HG03457 (cell line): ENCODE data around the gene GALE.
"Not testable (repeated sequence)": the region's sequence is repeated elsewhere in the genome, so short reads cannot be mapped to it uniquely, and the experiment has no call there.

Experiments
- ATAC-seq: cut with Tn5 transposase; IDR thresholded peaks from one replicate; pipeline ENCODE4 v1.9.1; 2021; ENCODE audit warnings: moderate number of reproducible peaks; ENCODE audit not compliant: unreplicated experiment

The GALE gene

DNA sequence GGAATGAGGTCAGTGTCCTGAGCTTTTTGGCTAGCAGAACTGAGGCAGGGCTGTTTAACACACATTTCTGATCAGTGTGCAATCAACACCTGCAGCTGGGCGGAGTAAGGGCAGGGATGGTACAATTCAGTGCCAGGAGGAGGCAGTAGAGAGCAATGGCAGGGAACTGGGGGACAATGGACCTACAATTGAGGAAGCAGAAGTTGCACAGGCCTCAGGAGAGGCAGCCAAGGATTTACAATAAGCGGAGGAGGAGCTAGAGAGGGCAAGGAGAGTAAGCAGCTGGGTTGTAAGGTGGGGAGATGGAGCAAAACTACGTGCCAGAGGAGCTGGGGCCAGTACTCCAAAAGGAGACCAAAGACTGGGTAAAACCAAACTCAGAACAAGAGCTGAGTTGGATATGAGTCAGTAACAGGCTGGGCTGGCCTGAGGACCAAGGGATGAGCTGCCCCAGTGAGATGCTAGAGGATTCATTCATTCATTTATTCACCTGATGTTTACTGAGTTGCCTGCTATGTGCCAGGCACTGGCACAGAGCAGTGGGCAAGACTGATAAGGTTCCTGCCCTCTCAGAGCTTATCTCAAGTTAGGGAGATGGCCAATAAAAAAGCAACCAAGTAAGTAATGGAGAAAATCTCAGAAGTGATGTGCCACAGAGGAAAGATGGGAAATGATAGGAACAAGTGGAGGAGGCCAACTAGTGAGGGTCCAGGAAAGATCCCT is 10.4 kb upstream of the GALE start:
- no peak for ATAC-seq

DNA sequence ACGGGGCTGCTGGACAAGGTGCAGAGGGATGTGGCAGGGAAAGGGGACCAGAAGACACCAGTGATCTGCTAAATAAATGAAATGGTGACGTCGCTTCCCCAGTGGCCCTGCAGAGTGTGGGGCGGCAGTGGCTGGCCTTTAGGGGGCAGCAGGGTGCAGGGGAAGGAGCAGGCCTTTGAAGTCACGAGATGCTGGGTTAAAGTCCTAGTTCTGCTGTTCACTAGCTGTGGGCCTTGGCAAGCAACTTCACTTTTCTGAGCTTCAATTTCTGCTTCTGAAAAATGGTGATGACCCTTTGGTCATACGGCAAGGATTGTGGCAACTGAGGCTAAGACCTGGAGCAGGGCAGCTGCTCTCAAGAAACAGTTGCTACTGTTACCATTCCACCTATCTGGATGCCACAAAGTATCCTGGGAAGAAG is 9.2 kb upstream of the GALE start:
- ATAC-seq = no peak

DNA sequence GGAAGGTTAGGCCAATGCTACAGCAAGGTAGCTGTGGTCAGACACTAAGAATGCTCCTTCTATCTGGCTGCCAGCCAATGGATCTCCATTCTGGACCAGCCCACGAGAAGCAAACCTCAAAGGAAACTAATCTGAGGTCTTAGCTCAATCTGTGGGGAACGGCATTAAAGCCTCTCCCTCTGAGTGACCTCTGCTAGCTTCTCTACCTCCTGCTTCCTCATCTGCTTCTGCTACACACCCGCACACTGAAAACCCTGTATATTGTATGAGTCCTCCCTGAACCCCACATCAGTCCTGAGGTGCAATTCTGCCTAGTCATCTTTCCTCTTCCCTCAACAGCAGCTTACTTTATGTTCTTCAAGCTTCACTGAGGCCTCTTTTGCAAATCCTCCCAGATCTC is 6.9 kb upstream of the GALE start:
- ATAC-seq = no peak

DNA sequence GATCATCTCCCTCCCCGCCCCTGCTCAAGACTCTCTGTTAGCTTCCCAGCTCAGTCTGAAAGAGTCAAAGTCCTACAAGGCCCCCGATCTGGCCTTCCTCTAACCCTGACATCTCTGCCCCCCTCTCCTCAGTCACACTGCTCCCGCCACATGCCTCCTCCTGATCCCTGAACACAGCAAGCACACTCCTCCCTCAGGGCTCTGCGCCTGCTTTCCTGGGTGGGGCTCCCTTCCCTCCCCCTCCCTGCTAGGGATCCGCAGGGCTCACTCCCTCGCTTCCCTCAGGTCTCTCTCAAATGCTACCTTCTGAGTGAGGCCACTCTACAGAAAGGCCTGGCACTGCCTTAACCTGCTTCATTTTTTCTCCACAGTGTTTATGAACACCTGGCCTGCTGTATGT is 5.7 kb upstream of the GALE start:
- ATAC-seq = no peak

DNA sequence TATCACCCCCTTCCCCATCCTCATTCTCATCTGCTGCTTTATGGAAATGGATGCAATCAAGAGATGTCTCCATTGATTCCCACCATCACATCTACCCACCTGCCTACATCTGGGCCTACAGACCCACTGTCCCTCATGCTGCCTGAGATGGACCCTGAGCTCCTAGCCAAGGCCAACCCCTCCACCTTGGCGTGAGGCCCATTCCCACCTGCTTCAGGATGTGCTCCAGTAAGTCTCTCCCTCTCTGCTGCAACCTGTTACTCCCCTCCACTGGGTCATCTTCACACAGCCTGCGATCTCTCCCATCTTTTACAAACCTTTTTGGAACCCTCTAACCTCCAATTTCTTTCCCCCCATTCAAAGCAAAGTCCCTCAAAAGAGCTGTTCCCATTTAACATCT is 4.5 kb upstream of the GALE start:
- no peak for ATAC-seq

DNA sequence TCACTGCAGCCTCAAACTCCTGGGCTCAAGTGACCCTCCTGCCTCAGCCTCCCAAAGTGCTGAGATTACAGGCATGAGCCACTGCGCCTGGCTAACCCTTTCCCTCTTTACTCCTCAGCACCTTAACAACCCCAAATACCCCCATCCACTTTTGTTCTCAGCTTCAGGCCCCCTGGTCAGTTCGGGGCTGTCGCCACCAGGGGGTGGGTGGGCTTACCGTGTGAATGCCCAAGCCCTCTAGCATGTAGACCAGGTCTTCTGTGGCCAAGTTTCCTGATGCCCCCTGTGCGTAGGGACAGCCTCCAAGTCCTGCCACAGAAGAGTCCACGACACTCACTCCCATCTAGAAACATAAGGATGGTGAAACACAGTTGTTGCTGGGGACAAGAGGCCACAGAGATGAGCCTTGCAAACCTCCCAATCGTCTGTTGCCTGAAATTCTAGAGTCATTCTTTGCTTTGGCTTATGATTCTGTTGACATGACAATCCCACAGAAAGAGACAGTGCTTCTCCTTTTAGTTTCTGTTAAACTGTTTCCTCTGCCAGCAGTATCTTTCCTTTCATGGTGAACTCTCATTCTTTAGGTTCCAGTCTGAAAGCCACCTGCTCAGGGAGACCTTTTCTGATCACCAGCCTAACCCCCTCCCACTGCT is 3.8 kb upstream of the GALE start:
- ATAC-seq = no peak

DNA sequence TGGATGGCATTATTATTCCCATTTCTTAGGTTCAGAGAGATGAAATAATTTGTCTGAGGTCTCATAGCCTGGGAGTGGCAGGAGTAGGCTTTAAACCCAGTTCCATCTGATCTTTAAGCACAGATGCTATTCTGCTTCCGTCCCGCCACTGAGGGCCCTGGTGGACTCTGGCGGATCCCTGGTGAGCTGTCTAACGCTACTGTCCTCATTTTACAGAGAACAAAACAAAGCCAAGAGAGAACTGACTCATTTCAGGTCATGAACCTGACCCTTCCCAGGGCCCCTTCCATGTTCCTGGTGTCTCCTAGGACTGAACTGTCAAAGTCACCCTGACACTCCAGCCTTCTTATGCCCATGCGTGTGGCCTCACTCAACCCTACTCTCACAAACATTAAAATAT is 3.1 kb upstream of the GALE start:
- ATAC-seq = no peak

DNA sequence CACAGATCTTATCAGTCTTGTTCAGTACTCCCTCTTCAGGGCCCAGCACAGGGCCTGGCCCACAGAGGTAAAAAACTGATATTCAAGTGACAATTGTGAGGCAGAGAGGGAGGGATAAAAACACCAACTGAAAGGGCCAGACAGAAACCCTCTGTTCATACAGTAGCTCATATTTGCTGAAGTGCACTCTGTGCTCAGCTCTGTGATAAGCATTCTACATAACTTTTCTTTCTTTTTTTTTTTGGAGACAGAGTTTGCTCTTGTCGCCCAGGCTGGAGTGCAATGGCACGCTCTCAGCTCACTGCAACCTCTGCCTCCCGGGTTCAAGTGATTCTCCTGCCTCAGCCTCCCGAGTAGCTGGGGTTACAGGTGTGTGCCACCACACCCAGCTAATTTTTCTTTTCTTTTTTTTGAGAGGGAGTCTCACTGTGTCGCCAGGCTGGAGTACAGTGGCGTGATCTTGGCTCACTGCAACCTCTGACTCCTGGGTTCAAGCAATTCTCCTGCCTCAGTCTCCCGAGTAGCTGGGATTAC is 2.3 kb upstream of the GALE start:
- not testable (repeated sequence) for ATAC-seq

DNA sequence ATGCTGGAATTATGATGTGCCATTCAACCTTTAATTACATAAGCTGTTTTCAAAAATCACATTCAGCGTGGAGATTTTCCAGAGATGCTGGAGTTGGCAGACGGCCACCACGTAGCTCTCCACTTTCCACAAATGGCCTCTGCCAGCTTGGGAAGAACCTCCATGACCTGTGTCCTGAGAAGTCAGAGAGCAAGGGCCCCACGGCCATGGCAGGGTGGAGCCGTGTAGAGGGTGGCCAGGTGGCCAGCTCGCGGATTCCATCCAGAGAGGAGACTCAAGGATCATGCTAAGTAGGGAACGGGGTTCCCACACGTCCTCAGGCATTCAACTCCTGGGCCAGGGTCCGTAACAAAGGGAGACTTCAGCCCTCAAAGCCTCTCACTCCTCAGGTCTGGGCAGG is 1.3 kb upstream of the GALE start:
- ATAC-seq = no peak

DNA sequence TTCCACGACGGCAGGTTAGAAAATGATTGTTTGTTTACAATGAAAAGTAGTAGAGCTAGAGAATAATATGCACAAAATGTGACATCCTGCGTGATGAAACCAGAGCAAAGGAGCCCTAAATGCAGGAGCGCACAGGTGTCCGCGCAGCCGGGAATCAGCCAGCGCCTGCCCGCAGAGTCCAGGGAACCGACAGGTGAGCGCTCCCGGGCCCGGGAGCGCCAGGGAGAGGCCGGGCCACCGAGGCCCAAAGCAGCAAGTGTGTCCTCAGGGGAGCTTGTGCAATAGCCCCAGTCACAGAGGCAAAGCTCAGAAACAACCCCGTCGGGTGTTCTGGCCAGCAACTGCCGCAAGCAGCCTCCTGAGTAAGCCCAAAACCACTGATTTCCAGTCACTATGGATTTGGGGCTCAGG is 789 bp upstream of the GALE start:
- ATAC-seq = no peak

DNA sequence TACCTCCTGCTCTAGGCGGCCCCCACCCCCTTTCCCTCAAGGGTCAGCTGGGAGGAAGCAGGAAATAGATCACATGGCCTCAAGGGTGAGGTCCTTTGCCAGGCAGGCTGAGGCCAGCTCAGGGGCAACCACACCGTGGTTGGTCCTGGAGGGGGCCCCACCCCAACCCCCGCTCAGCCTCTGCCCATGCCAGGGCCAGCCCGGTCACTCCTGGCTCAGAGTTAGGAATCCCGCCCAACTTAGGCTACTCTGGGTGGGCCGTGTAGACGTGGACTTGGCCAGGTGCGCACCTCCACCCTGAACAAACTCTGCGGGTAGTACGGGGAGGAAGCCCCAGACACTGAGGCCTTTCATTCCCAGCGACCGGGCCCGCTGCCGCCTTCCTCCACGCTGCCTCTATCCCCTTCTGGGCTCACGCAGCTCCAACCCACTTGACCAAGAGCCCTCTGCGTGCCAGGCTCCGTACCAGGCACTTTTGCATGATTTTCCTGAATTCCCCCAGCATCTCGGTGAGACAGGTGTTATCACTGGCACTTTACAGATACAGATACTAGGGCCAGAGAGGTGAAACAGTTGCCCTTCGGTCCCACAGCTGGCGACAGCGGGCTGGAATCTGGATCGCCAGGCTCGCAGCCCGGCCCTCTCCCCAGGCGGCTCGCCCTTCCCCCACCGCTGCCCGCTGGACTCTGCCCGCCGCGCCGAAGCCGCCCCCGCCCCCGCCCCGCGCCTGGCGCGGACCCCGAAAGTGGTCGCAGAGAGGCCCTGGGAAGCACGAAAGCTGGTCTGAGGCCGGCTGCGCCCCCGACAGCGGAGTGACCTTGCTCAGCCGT is 769 bp downstream of the GALE start:
- no peak for ATAC-seq

DNA sequence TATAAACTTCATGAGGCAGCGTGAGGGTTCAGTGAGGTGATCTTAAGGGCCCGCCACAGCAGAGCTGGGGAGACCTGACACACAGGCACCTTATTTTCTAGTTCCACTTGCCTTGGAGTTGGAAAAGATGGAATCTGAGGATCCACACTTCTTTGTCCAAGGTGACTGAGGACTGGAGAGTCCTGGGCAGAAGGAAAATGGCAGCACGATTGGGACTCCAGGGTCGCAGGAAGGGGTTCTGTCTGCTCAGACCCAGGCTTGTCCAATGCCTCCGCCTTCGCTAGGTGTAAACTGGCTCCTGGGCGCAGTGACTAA is 1.3 kb downstream of the GALE start:
- no peak for ATAC-seq

DNA sequence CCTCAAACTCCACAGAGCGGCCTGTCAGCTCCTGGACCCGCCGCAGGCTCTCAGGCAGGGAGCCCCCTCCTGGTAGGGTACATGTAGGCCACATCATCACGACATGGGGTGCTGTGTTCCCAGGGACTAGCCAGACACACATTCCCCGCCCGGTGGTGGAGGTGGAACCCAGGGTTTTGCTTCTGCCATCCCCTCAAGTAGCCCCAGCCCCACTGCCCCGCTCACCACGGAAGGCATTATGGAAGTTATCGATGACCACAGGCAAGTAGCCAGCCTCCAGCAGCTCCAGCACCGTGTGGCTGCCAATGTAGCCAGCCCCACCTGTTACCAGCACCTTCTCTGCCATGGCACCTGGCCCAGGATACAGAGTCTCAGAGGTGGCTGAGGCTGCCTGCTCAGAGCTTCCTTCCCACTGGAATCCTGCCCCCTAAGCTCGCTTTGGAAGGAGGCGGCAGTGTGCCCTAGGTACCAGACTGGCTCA is 1.9 kb downstream of the GALE start:
- ATAC-seq = no peak

DNA sequence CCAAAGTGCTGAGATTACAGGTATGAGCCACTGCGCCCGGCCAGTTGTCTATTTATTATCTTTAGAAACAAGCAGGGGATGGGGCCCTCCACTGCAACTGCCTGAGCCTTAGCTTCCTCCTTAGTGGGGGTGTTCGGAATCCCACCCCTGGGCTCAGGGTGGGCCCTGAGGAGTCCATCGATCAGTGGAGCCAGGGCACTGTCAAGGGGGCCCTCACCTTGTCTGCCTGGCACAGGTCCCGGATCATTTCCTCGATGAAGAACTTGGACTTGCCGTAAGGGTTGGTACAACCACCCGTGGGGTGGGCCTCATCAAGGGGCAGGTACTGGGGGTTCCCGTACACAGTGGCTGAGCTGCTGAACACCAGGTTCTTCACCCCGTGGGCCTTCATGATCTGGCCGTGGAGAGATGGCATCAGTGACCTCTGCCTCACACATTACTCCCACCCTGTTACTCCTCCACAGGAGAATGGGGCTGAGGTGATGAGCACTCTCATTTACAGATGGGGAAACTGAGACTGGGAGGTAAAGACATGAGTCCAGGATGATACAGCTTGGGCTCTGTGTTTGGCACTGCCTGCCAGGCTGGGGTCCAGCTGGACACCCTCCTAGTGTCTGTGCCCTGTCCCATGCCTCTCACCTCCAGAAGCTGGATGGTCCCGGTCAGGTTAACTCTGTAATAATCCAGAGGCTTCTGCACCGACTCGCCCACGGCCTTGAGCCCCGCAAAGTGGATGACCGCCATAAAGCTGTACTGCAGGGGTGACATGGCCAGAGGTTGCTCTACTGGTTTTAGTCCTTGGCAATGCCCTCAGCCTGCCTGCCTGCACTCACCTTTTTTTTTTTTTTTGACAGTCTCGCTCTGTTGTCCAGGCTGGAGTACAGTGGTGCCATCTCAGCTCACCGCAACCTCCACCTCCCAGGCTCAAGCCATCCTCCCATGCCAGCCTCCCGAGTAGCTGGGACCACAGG is 2.8 kb downstream of the GALE start:
- ATAC-seq = no peak

DNA sequence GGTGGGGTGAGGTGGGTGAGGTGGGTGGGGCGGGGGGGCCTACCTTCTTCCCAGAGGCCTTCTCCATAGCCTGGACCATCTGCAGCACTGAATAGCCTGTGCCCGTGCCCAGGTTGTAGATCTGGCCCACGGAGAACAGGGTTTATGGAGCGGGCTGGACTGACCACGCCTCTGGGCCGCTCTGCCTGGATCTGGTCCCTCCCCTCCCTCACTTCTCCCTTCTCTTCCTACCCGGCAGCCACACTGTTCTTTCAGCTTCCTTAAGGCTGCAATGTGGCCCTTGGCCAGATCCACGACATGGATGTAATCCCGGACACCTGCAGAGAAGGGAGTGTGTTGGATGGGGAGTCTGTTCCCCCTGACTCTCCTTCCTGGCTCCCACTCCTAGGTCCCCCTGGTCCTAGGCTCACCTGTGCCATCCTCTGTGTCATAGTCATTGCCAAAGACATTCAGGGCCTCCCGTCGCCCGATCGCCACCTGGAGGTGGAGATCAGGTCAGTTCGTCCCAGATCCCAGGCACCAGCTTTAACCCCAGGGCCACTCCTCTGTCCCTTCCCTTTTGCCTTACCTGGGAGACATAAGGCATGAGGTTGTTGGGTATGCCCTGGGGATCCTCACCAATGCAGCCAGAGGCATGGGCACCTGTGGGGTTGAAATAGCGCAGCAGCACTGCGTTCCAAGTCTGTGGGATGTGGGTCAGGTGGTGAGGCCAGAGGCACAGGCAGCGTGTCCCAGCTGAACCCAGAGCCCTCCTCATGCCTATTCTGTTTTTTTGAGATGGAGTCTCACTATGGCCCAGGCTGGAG is 3.9 kb downstream of the GALE start:
- ATAC-seq = no peak

DNA sequence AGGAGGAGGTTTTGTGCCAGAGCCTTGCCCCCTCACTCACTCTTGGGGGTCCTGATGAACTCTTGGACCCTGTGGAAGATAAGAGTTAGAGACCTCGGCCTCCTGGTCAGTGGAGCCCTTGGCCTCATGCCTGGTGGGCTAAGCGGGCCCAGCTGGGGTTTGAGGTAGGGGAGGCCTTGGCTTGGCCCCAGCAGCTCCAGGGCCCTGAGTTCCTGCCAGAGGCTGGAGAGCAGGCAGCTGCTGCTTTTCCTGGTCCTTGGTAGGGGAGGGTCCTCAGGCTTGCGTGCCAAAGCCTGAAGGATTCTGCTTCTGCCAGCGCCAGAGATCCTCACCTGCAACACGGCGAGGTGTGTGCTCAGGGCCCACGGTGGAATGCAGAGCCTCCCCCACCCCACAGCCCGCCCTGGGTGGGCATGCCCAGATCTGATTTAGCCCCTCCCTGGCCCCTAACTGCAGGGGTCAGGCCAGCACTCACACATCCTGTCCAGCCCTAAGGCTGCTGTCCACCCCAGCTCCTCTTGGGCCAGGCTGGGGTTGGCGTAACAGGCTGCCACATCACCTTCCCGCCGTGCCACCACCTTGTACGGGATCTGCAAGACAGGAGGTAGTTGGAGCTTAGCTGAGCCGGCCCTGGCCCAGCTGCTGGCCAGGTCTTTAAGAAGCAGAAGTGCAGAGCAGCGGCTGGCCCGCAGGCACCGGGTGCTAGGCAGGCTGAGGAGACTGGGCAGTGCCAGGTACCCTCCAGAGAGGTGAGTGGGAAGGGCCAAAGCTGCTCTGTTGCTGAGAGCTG is 4.7 kb downstream of the GALE start:
- no peak for ATAC-seq

DNA sequence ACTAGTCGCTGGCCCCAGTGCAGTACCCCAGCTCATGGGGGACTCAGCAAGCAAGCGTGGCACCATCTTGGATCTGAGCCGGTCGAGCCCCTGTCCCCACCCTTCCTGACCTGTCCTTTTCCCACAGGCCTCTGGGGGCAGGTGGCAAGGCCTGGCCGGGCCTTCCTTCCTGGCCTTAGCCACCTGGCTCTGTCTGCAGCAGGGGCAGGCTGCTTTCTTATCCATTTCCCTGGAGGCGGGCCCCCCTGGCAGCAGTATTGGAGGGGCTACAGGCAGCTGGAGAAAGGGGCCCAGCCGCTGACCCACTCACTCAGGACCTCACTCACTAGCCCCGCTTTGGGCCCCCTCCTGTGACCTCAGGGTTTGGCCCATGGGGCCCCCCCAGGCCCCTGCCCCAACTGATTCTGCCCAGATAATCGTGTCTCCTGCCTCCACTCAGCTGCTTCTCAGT is 5.8 kb downstream of the GALE start:
- ATAC-seq = not testable (repeated sequence)

DNA sequence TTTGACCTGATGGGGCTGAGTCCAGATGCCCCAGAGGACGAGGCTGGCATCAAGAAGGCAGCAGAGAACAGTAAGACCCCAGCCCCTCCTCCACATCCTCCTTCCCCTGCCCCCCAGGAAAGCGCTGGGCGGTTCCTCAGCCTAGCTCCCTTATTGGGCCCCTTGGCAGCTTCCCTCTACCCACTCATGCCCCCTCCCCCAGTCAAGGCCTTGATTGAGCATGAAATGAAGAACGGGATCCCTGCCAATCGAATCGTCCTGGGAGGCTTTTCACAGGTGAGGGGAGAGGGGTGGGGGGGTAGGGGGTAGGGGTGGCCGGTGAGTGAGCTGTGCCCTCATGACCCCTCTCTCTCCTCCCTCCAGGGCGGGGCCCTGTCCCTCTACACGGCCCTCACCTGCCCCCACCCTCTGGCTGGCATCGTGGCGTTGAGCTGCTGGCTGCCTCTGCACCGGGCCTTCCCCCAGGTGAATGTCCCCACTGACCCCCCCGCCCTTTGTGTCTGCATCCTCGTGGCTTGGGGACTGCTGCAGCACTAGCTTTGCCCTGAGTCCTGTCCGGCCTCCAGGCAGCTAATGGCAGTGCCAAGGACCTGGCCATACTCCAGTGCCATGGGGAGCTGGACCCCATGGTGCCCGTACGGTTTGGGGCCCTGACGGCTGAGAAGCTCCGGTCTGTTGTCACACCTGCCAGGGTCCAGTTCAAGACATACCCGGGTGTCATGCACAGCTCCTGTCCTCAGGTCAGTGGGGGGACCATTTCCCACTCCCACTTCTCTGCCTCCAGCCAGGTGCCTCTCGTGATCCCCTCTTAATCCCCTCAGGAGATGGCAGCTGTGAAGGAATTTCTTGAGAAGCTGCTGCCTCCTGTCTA is 6.5 kb downstream of the GALE start:
- ATAC-seq = no peak
